DND-41 (cell line): Measurements from ENCODE around the gene FOXP1.

Experiments used
- EZH2 ChIP-seq: IDR thresholded peaks from 3 replicates; pipeline ENCODE4 v1.6.1; 2012; ENCODE audit warnings: borderline replicate concordance, low read depth, mild to moderate bottlenecking, moderate library complexity, low read length, inconsistent platforms; ENCODE audit not compliant: severe bottlenecking
- TF ChIP-seq, protein P1 (sequence below): IDR thresholded peaks from 2 replicates; pipeline ENCODE4 v1.5.1; 2012; ENCODE audit warnings: borderline replicate concordance, low read length, moderate library complexity, mild to moderate bottlenecking; ENCODE audit not compliant: poor library complexity, severe bottlenecking; ENCODE audit errors: extremely low read depth

GRCh38 chr3:71399478-71399877 lies 184.1 kb downstream of the FOXP1 start:
- TF ChIP-seq, protein P1, sequence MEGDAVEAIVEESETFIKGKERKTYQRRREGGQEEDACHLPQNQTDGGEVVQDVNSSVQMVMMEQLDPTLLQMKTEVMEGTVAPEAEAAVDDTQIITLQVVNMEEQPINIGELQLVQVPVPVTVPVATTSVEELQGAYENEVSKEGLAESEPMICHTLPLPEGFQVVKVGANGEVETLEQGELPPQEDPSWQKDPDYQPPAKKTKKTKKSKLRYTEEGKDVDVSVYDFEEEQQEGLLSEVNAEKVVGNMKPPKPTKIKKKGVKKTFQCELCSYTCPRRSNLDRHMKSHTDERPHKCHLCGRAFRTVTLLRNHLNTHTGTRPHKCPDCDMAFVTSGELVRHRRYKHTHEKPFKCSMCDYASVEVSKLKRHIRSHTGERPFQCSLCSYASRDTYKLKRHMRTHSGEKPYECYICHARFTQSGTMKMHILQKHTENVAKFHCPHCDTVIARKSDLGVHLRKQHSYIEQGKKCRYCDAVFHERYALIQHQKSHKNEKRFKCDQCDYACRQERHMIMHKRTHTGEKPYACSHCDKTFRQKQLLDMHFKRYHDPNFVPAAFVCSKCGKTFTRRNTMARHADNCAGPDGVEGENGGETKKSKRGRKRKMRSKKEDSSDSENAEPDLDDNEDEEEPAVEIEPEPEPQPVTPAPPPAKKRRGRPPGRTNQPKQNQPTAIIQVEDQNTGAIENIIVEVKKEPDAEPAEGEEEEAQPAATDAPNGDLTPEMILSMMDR, result no peak
- no peak for TF ChIP-seq EZH2
